Lower leg skin (tissue), 3 donors: Measurements from ENCODE around the gene DOCK1.

Source experiments
- CTCF ChIP-seq, 3 donors: fragments of 450-650 bp; IDR thresholded peaks; one replicate each; pipeline ENCODE4 v1.5.1; 2016; ENCODE audit warnings: antibody characterized with exemption in 3 of 3, mild to moderate bottlenecking in 3 of 3, moderate library complexity in 2 of 3
- POLR2A ChIP-seq, 2 donors: fragments of 450-650 bp; IDR thresholded peaks; one replicate each; pipeline ENCODE4 v1.6.1; 2016 to 2017; ENCODE audit warnings: antibody characterized with exemption in 2 of 2, mild to moderate bottlenecking in 1 of 2, moderate library complexity in 1 of 2

GRCh38 chr10:126903656-126904360 is 1.4 kb upstream of the DOCK1 start:
- TF ChIP-seq CTCF (IDR thresholded peaks at IDR 0.05) (no peak), POLR2A (IDR thresholded peaks at IDR 0.05) (no peak)
